HL-60 (cell line): Measurements from ENCODE around the gene CFAP97D2.

Experiments
- POLR2AphosphoS5 ChIP-seq: IDR thresholded peaks from 2 replicates; pipeline ENCODE4 v1.6.1; 2012; ENCODE audit warnings: low read depth
- TF ChIP-seq, protein P1 (sequence below): IDR thresholded peaks from one replicate; pipeline ENCODE4 v1.5.1; 2011; ENCODE audit warnings: low read length, control low read depth, inconsistent platforms; ENCODE audit not compliant: insufficient read depth

DNA sequence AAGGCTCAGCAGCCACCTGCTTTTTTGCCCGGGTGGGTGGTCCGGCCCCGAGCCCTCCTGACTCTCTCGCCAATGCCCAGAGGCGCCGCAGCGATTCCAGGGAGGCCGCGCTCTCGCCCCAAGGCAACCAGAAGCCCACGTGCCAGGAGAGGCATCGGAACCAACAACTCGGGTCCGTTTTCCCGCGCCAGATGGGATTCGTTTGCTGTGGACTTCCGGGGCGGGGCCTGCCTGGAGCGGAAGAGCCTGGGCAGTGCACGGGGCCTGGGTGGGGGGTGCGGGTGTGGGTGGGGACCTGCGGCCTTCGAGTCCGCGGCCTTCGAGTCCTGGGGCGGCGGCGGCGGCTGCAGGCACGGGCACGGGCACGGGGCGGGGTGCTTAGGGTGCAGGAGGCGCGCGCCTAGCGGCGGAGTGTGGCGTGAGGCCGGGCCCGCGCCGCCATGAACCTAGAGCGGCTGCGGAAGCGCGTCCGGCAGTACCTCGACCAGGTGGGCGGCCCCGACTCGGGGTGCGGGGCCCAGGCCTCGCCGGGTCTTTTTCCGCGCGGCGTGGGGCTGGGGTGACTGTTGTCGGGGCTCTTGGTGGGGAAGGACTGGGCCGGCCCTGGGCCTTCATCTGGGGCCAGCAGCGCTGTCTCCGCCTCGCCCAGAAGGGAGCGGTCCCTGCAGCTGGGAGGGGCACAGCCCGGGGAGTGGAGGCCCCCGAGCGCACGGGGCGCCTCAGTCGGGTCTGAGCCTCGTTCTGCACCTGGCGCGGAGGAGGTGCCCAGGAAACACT is 55.8 kb downstream of the CFAP97D2 start, which contains the start of gene CDC16:
- TF ChIP-seq, protein P1, sequence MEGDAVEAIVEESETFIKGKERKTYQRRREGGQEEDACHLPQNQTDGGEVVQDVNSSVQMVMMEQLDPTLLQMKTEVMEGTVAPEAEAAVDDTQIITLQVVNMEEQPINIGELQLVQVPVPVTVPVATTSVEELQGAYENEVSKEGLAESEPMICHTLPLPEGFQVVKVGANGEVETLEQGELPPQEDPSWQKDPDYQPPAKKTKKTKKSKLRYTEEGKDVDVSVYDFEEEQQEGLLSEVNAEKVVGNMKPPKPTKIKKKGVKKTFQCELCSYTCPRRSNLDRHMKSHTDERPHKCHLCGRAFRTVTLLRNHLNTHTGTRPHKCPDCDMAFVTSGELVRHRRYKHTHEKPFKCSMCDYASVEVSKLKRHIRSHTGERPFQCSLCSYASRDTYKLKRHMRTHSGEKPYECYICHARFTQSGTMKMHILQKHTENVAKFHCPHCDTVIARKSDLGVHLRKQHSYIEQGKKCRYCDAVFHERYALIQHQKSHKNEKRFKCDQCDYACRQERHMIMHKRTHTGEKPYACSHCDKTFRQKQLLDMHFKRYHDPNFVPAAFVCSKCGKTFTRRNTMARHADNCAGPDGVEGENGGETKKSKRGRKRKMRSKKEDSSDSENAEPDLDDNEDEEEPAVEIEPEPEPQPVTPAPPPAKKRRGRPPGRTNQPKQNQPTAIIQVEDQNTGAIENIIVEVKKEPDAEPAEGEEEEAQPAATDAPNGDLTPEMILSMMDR = no peak
- peak; percentile 56 for TF ChIP-seq POLR2AphosphoS5
